CD4-positive, alpha-beta T cell treated with Interleukin-21 for 1 hour (primary cell): Measurements from ENCODE around the gene SLCO3A1.

Experiments
- DNase-seq: peaks from one replicate; pipeline ENCODE4 v3.0.0-alpha.2; 2020

SLCO3A1 gene

GRCh38 chr15:92011611-92012367 is 158.3 kb downstream of the SLCO3A1 start:
- DNase-seq, result no peak

GRCh38 chr15:92012368-92012629 is 158.8 kb downstream of the SLCO3A1 start:
- DNase-seq, result no peak

- DNase-seq, result no peak
These were observed 159.4 kb downstream of the SLCO3A1 start for GRCh38 chr15:92012881-92013280.

- DNase-seq, result no peak
These were observed 160.9 kb downstream of the SLCO3A1 start for GRCh38 chr15:92014281-92015030.

- no peak for DNase-seq
These were observed 164.5 kb downstream of the SLCO3A1 start for GRCh38 chr15:92017882-92018534.

- DNase-seq, result no peak
These were observed 165.2 kb downstream of the SLCO3A1 start for GRCh38 chr15:92018535-92019239.

- no peak for DNase-seq
These were observed 166.2 kb downstream of the SLCO3A1 start for GRCh38 chr15:92019706-92020105.

GRCh38 chr15:92020207-92020606 is 166.7 kb downstream of the SLCO3A1 start:
- DNase-seq, result no peak

GRCh38 chr15:92020804-92021203 is 167.3 kb downstream of the SLCO3A1 start:
- no peak for DNase-seq

- DNase-seq, result no peak
These were observed 168.3 kb downstream of the SLCO3A1 start for GRCh38 chr15:92021792-92022191.

GRCh38 chr15:92023965-92024364 is 170.5 kb downstream of the SLCO3A1 start:
- DNase-seq, result no peak

- no peak for DNase-seq
These were observed 172.3 kb downstream of the SLCO3A1 start for GRCh38 chr15:92025706-92026270.

- DNase-seq, result no peak
These were observed 174.8 kb downstream of the SLCO3A1 start for GRCh38 chr15:92028389-92028724.

GRCh38 chr15:92029767-92030166 is 176.3 kb downstream of the SLCO3A1 start:
- DNase-seq, result no peak

- no peak for DNase-seq
These were observed 179.8 kb downstream of the SLCO3A1 start for GRCh38 chr15:92033314-92033713.

GRCh38 chr15:92033723-92034122 is 180.2 kb downstream of the SLCO3A1 start:
- DNase-seq, result no peak

GRCh38 chr15:92034227-92034626 is 180.7 kb downstream of the SLCO3A1 start:
- no peak for DNase-seq

GRCh38 chr15:92035551-92035950 is 182.0 kb downstream of the SLCO3A1 start:
- DNase-seq, result no peak

GRCh38 chr15:92035961-92036360 is 182.5 kb downstream of the SLCO3A1 start:
- DNase-seq, result no peak

GRCh38 chr15:92037491-92037890 is 184.0 kb downstream of the SLCO3A1 start:
- no peak for DNase-seq

- DNase-seq, result no peak
These were observed 186.8 kb downstream of the SLCO3A1 start for GRCh38 chr15:92040350-92040749.

- DNase-seq, result no peak
These were observed 187.9 kb downstream of the SLCO3A1 start for GRCh38 chr15:92041371-92041770.

GRCh38 chr15:92043283-92043682 is 189.8 kb downstream of the SLCO3A1 start:
- DNase-seq, result no peak
